Endothelial cell (in vitro differentiated cells): ENCODE results near the gene DYNC2H1. TPM values are rescaled to one million over a fixed set of nuclear protein-coding genes. Genes with fewer than 3 reads are reported as not detected.

Experiments used
- DNase-seq: peaks from one replicate; pipeline ENCODE4 v3.0.0; 2021; ENCODE audit warnings: low spot score
- H3K27ac Mint-ChIP-seq: one replicate; pipeline ENCODE4 v1.8.0; 2021; ENCODE audit warnings: mixed read lengths, inconsistent platforms; ENCODE audit not compliant: unreplicated experiment
- H3K27me3 Mint-ChIP-seq: one replicate; pipeline ENCODE4 v1.8.0; 2021; ENCODE audit warnings: mild to moderate bottlenecking, moderate library complexity, mixed read lengths, inconsistent platforms; ENCODE audit not compliant: unreplicated experiment
- H3K36me3 Mint-ChIP-seq: one replicate; pipeline ENCODE4 v1.8.0; 2021; ENCODE audit warnings: mild to moderate bottlenecking, low read depth, mixed read lengths, inconsistent platforms; ENCODE audit not compliant: unreplicated experiment
- H3K4me1 Mint-ChIP-seq: one replicate; pipeline ENCODE4 v1.8.0; 2021; ENCODE audit warnings: mild to moderate bottlenecking, mixed read lengths, inconsistent platforms; ENCODE audit not compliant: unreplicated experiment
- H3K4me3 Mint-ChIP-seq: one replicate; pipeline ENCODE4 v1.8.0; 2021; ENCODE audit warnings: mild to moderate bottlenecking, mixed read lengths, inconsistent platforms; ENCODE audit not compliant: unreplicated experiment
- H3K9me3 Mint-ChIP-seq: one replicate; pipeline ENCODE4 v1.8.0; 2021; ENCODE audit warnings: mixed read lengths, inconsistent platforms; ENCODE audit not compliant: unreplicated experiment
- CTCF ChIP-seq: fragments of 200-600 bp; sonication (generic); IDR thresholded peaks from one replicate; pipeline ENCODE4 v1.5.0; 2021; ENCODE audit warnings: antibody characterized with exemption; ENCODE audit not compliant: unreplicated experiment
- total RNA-seq: library from RNA; stranded (reverse); fragmentation: NEBNext Ultra II Directional; extraction: Animal tissue kit (Norgen Biotek cat#: 25700); gene quantifications from one replicate; pipeline ENCODE4 v1.2.1, GENCODE V29; 2021; ENCODE audit not compliant: unreplicated experiment

Gene DYNC2H1
- total RNA-seq, 1 donor from 2014 or later, result 7.9 TPM

- Mint-ChIP-seq H3K27me3 (no peaks in the 10 kb centered on the region), H3K9me3 (no peaks in the 10 kb centered on the region), H3K36me3 (no peaks in the 10 kb centered on the region), H3K4me3 (no peak overlapping the region), H3K4me1 (no peaks in the 10 kb centered on the region), H3K27ac (no peak overlapping the region)
- TF ChIP-seq CTCF, result no peak
- DNase-seq, result no peak
These were observed 175.0 kb downstream of the DYNC2H1 start for GRCh38 chr11:103284260-103284659.

- no peak for TF ChIP-seq CTCF
- Mint-ChIP-seq H3K36me3 (peaks cover 17% of the 10 kb centered on the region), H3K4me1 (no peaks in the 10 kb centered on the region), H3K27ac (no peak overlapping the region), H3K9me3 (no peaks in the 10 kb centered on the region), H3K4me3 (no peak overlapping the region), H3K27me3 (no peaks in the 10 kb centered on the region)
- no peak for DNase-seq
These were observed 185.3 kb downstream of the DYNC2H1 start for GRCh38 chr11:103294516-103294915.

GRCh38 chr11:103295704-103296103 lies 186.5 kb downstream of the DYNC2H1 start:
- peaks cover 17% of the 10 kb centered on the region for H3K36me3 Mint-ChIP-seq
- H3K27me3 Mint-ChIP-seq, result no peaks in the 10 kb centered on the region
- no peak for DNase-seq
- no peak for TF ChIP-seq CTCF
- H3K4me3 Mint-ChIP-seq, result no peak overlapping the region
- no peaks in the 10 kb centered on the region for H3K9me3 Mint-ChIP-seq
- H3K4me1 Mint-ChIP-seq, result no peaks in the 10 kb centered on the region
- no peak overlapping the region for H3K27ac Mint-ChIP-seq

- Mint-ChIP-seq H3K9me3 (no peaks in the 10 kb centered on the region), H3K27me3 (no peaks in the 10 kb centered on the region), H3K36me3 (peaks cover 13% of the 10 kb centered on the region), H3K27ac (no peak overlapping the region), H3K4me3 (no peak overlapping the region), H3K4me1 (no peaks in the 10 kb centered on the region)
- no peak for TF ChIP-seq CTCF
- DNase-seq, result no peak
These were observed 188.7 kb downstream of the DYNC2H1 start for GRCh38 chr11:103297900-103298299.

GRCh38 chr11:103315248-103315647 lies 206.0 kb downstream of the DYNC2H1 start:
- DNase-seq, result no peak
- no peaks in the 10 kb centered on the region for H3K27me3 Mint-ChIP-seq
- no peak overlapping the region for H3K4me3 Mint-ChIP-seq
- TF ChIP-seq CTCF, result no peak
- no peaks in the 10 kb centered on the region for H3K9me3 Mint-ChIP-seq
- H3K36me3 Mint-ChIP-seq, result no peaks in the 10 kb centered on the region
- H3K27ac Mint-ChIP-seq, result no peak overlapping the region
- peaks cover 6% of the 10 kb centered on the region for H3K4me1 Mint-ChIP-seq
